GM12891 (cell line): Measurements from ENCODE around the gene CSF1R.

Source experiments
- DNase-seq: peaks from one replicate; pipeline ENCODE4 v3.0.0; 2011; ENCODE audit warnings: low spot score; ENCODE audit not compliant: insufficient read length
- FAIRE-seq: peaks from 2 replicates; lab custom pipeline; 2011; peaks lifted over from hg19 to GRCh38; lab: Jason Lieb, UNC
- PAX5 ChIP-seq: IDR thresholded peaks from 2 replicates; pipeline ENCODE4 v1.6.1; 2011; ENCODE audit warnings: low read length, moderate library complexity, mild to moderate bottlenecking; ENCODE audit not compliant: insufficient read depth, severe bottlenecking
- POLR2A ChIP-seq: IDR thresholded peaks from 2 replicates; pipeline ENCODE4 v1.6.1; 2011; ENCODE audit warnings: low read depth, low read length, control low read depth
- POLR2AphosphoS5 ChIP-seq: IDR thresholded peaks from 2 replicates; pipeline ENCODE4 v1.6.1; 2011; ENCODE audit warnings: low read depth, low read length, control low read depth
- POU2F2 ChIP-seq: IDR thresholded peaks from 2 replicates; pipeline ENCODE4 v1.6.1; 2011; ENCODE audit warnings: low read depth, mild to moderate bottlenecking, control low read depth, low read length, moderate library complexity
- SPI1 ChIP-seq: IDR thresholded peaks from 2 replicates; pipeline ENCODE4 v1.6.1; 2011; ENCODE audit warnings: low read depth, low read length, control low read depth
- TAF1 ChIP-seq: IDR thresholded peaks from 2 replicates; pipeline ENCODE4 v1.6.1; 2011; ENCODE audit warnings: low read depth, low read length, control low read depth

Gene CSF1R

GRCh38 chr5:150126921-150127265 is 40.5 kb upstream of the CSF1R start:
- no peak for FAIRE-seq
- DNase-seq, result no peak
- TF ChIP-seq POLR2A (no peak), POU2F2 (no peak)

GRCh38 chr5:150126199-150126920 is 40.0 kb upstream of the CSF1R start:
- FAIRE-seq, result no peak

DNA sequence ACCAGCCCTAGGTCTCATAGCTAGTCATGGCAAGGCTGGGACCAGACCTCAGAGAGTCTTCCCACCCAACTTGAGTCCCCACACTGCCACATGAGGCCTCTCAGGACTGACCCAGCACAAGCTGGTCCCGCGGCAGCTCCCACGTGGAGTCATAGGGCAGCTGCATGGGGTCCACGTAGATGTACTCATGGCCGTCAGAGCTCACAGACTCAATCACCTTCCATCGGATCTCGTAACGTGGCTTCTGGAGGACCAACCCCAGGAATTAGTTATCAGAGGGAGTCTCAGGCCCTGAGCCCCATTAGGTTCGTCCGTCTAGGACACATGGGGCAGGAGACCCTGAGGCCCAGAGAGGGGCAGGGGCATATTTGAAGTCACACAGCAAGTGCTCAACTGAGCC is 39.0 kb upstream of the CSF1R start:
- TF ChIP-seq POLR2A (no peak), TAF1 (no peak), SPI1 (no peak), POU2F2 (no peak), POLR2AphosphoS5 (no peak), PAX5 (no peak)
- FAIRE-seq, result no peak
- no peak for DNase-seq

More at GRCh38 chr5:150126199-150126920, 40.0 kb upstream of the CSF1R start:
- DNase-seq, result no peak
- no peak for TF ChIP-seq TAF1

DNA sequence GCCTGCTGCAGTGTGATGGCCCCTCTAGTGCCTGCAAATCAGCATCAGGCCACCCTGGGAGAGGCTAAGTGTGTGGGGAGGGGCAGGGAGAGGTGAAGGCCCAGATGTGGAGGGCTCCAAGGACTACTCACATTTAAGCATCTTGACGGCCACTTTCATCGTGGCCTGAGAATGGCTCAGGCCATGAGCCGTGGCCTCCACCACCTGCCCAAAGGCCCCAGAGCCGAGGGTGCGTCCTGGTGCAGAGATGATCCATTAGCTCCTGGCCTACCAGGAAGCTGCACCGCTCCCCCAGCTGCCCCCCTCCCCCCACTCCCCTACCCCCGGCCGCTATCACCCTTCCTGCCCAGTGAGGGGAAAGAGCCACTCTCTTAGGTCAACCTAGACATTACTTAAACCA is 38.2 kb upstream of the CSF1R start:
- DNase-seq, result no peak
- no peak for FAIRE-seq
- TF ChIP-seq SPI1 (no peak), POU2F2 (no peak), TAF1 (no peak), POLR2AphosphoS5 (no peak), POLR2A (no peak), PAX5 (no peak)

GRCh38 chr5:150124111-150124557 is 37.8 kb upstream of the CSF1R start:
- DNase-seq (no peak), FAIRE-seq (no peak)
- TF ChIP-seq SPI1 (no peak), TAF1 (no peak), PAX5 (no peak), POU2F2 (no peak), POLR2A (no peak)

DNA sequence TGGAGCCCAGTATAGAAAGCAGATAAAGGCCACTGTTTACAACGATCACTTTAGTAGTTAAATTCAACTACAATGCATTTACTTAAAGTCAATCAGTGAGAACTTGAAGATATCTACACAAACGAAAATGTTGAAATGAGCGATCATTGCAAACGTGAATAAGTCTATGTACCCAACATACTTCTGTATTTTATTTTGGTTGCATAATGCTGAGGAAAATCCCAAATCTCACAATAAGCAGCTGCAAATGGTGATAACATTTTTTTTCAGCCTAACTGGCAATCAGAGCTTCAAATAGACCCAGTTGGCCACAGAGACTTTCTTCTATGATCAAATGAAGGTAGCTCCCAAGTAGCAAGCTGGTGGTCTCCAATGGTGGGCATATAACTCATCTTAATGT is 37.2 kb upstream of the CSF1R start:
- FAIRE-seq, result no peak
- TF ChIP-seq POLR2A (no peak), TAF1 (no peak), PAX5 (no peak), POLR2AphosphoS5 (no peak), POU2F2 (no peak), SPI1 (no peak)
- DNase-seq, result no peak

- FAIRE-seq, result no peak
- TF ChIP-seq PAX5, result no peak
- TF ChIP-seq POLR2AphosphoS5, result no peak
- TF ChIP-seq POLR2A, result no peak
- no peak for TF ChIP-seq TAF1
- TF ChIP-seq SPI1, result no peak
- no peak for TF ChIP-seq POU2F2
- no peak for DNase-seq
Observed at GRCh38 chr5:150122536-150123481, 36.5 kb upstream of the CSF1R start.

- TF ChIP-seq POLR2AphosphoS5 (no peak), SPI1 (no peak), POLR2A (no peak), TAF1 (no peak), POU2F2 (no peak), PAX5 (no peak)
- DNase-seq (peak; percentile 82), FAIRE-seq (peak; percentile 67)
Observed at GRCh38 chr5:150122158-150122510, 35.8 kb upstream of the CSF1R start.

GRCh38 chr5:150121448-150122157 is 35.2 kb upstream of the CSF1R start:
- FAIRE-seq, result peak; percentile 5
- no peak for TF ChIP-seq PAX5
- no peak for TF ChIP-seq POLR2A
- TF ChIP-seq POU2F2, result no peak
- no peak for TF ChIP-seq POLR2AphosphoS5
- TF ChIP-seq TAF1, result no peak
- TF ChIP-seq SPI1, result no peak
- DNase-seq, result no peak
